Caki2 (cell line): ENCODE measurements around the gene RAD51D. TPM values are rescaled to one million over a fixed set of nuclear protein-coding genes. Genes with fewer than 3 reads are reported as not detected.
"Not testable (repeated sequence)": the region's sequence is repeated elsewhere in the genome, so short reads cannot be mapped to it uniquely, and the experiment has no call there.

Source experiments
- DNase-seq: peaks from one replicate; pipeline ENCODE4 v3.0.0-alpha.2; 2015; ENCODE audit warnings: low read depth
- in situ Hi-C: cut with HindIII; loops from 2 replicates; pipeline ENCODE4 v1.10.0; 2016; ENCODE audit warnings: low sequenced_read_pairs, low pct_unique_long_range_greater_than_20kb, mixed read lengths
- total RNA-seq: library from RNA; depleted of rRNA; stranded (reverse); fragments of >200 nt; shearing (Covaris generic); gene quantifications from 2 replicates; pipeline ENCODE4 v1.2.3, GENCODE V29; 2014; ENCODE audit warnings: low replicate concordance

The RAD51D gene
- total RNA-seq, 1 experiment from 2014 or later: 3.6 TPM

DNA sequence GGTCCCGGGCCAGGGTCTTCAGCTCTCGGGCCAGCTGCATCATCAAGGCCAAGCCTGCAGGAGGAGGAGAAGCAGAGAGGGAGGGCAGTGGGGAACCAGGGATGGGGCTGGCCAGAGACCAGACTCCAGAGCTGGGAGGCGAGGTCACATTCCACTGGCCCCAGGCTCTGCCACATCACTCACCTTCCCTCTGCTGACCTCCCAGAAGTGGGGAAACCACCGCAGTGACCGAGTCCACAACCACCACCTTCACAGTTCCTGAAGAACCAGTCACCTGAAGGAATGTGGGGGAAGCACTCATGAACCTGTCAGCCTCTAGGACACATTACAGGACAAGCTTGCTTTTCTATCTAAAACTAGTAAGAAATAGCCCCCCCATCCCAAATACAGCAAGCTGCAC, 16.4 kb downstream of the RAD51D start:
- in situ Hi-C loops: no loop called here

GRCh38 chr17:35101725-35102124, 17.9 kb downstream of the RAD51D start:
- in situ Hi-C loops: no loop called here

More for the DNA sequence above, 16.4 kb downstream of the RAD51D start:
- DNase-seq: no peak

DNA sequence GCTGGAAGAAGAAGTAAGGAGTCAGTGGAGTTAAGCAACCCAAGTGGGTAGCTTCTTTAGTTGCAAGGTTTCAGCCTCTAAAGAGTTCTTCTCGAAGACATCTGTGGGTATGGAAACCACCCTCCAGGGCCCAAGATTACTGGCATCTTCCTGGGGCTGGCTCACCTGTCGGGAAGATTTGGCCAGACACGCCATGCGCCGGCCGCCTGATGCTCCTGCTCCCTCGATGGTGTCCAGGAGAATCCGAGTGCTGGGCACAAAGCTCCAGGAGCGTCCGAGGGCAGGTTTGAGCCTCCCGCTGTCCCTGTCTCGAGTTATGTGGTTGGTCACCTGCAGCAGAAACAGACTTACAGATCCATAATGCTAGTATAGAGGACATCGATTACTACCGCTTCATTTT, 18.6 kb downstream of the RAD51D start:
- no peak for DNase-seq

More at GRCh38 chr17:35101725-35102124, 17.9 kb downstream of the RAD51D start:
- no peak for DNase-seq

DNA sequence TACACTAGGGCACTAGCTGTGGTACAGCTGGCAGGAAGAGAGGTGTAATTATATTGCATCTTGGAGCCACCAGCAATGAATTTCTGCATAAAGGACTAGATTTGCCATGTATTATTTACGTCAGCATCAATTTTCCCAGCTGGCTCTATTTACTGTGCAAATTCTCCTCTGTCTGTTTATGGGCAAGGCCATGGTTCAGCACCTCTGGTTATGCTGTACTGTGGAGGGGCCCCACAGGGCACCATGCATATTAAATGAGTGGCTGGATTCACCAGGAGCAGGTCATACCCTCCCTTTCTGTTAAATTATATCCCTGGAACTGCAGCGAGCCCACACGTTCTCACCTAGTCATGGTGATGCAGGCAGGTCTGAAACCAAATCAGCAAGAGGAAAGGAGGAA, 19.8 kb downstream of the RAD51D start:
- DNase-seq: peak; percentile 40
- in situ Hi-C loops: no loop called here

More for the DNA sequence above, 18.6 kb downstream of the RAD51D start:
- in situ Hi-C loops: no loop called here

- in situ Hi-C loops: no loop called here
- no peak for DNase-seq
Observed at GRCh38 chr17:35097776-35098175, 21.9 kb downstream of the RAD51D start.

GRCh38 chr17:35095741-35096140, 23.9 kb downstream of the RAD51D start:
- no peak for DNase-seq
- in situ Hi-C loops: no loop called here

DNA sequence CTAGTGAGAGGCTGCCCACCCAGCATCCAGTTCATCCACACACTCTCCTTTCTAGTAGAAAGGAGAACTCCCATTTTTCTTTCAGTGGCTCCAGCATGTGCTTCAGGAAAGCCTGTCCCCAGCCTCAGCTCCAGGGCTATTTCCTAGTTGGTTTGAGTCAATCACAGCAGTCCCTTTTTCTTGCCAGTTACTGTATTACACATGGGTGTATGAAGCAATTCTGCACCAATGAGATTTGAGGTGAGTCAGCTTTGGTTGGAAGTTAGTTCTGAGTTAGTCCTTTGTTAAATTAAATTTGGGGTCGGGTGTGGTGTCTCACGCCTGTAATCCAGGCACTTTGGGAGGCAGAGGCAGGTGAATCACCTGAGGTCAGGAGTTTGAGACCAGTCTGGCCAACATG, 24.8 kb downstream of the RAD51D start:
- in situ Hi-C loops: no loop called here
- peak; percentile 67 for DNase-seq

- DNase-seq, in situ Hi-C loops: not testable (repeated sequence)
Observed at GRCh38 chr17:35090707-35091106, 29.0 kb downstream of the RAD51D start.

DNA sequence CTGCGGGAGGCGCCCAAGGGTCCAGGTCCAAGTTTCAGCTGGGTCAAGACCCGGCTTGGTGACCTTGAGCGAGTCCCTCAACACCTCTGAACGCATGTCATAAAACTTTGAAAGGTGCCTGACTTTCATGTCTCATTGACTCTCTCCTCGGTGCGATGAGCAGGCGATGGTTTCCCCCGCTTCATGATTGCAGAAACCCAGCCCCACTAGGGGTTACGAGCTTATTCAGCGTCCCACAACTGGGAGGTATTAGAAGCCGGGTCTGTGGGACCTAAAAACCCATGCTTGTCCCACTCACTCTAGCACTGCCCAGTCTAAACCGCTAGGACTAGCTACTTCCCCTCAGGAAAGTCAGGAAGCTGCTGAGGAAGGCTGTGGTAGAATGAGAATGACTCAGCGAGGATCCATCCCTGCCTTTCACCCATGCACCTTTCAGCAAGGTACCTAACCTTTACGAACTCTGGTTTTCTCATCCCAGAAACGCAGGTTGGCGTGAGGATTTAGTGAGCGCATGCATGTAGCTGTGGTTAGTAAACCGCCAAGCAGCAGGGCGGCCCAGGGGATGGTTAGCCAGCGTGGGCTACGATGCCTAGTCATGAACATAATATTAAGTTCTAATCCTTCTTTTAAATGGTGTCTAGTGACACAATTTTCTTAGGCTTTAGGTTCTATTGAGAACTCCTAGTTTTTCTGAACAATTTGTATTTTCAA, 29.9 kb downstream of the RAD51D start:
- peak; percentile 76 for DNase-seq
- in situ Hi-C loops: no loop called here

GRCh38 chr17:35088881-35089585, 30.6 kb downstream of the RAD51D start:
- peak; percentile 89 for DNase-seq
- in situ Hi-C loops: no loop called here

DNA sequence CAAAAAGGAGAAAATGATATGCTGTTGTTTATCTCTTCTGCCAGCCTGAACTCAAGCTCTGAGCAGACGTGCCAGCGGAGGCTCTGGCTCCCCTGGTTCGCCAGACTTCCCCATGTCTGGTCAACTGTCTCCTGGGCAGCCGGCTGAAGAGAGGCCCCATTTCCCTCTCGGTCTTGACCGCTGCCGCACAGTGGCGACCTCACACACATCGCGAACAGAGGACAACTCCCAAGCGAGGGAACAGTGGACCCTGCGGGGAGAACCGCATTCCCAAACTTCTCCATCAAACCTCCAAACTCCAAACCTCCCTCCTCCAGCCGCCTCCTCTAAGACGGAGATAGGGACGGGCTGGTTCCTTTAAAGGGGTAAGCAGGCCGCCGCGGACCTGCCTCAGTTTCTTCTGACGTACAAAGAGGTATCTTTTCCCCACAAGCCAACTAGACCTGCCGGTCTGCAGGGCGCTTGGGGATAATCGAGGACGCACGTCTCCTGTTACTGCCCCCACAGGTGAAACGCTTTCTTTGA, 31.2 kb downstream of the RAD51D start:
- peak; percentile 67 for DNase-seq

GRCh38 chr17:35087731-35088355, 31.8 kb downstream of the RAD51D start:
- in situ Hi-C loops: no loop called here
- no peak for DNase-seq

More for the DNA sequence above, 31.2 kb downstream of the RAD51D start:
- in situ Hi-C loops: no loop called here

- peak; percentile 83 for DNase-seq
- in situ Hi-C loops: no loop called here
Observed at GRCh38 chr17:35086931-35087573, 32.6 kb downstream of the RAD51D start.

- in situ Hi-C loops: no loop called here
- no peak for DNase-seq
Observed at GRCh38 chr17:35086164-35086563, 33.5 kb downstream of the RAD51D start.

DNA sequence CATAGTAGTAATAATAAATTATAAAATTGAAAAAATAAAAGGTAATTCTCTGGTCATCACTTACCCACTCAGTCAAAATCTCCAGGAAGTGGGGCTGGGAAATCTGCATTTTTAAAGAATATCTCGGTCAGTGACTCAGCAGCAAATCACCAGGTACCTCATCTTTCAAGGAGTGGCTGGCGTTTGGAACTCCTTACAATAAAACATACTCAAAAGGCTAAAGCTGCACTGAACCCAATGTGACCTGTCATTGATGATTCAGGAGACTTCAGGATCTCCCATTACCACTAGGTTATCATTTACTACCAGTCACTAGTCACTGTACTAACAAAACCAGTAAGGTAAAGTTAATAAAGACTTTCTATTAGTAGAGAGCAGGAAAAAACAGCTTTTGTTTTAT, 34.7 kb downstream of the RAD51D start:
- peak; percentile 92 for DNase-seq

GRCh38 chr17:35083071-35083470, 36.6 kb downstream of the RAD51D start:
- DNase-seq: no peak
- in situ Hi-C loops: no loop called here

More for the DNA sequence above, 34.7 kb downstream of the RAD51D start:
- in situ Hi-C loops: no loop called here

DNA sequence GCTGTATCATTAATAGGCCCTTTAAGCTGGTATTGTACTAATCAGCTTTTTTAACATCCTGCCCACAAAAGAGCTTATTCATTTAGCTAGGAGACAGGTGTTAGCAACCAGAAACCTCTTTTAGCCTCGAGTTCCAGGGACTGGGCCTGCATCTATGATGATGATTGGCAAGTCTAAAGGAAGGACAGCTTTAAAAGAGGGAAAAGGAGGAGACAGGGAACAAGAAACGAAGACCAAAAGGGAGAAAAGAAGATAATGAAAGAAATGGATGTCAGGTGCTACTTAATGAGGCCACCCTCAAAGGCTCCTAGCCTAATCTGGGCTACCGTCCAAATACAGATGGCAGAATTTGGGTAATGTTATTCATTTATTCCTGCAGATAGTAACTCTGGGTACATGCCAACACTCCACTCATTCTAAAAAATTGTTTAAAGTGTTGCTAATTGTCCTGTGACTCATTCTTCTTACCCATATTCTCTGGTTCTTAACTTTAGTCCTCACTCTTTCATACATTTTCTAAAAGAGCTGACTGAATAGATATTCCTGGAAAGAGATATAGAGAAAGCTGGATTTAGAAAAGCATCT, 37.5 kb downstream of the RAD51D start:
- DNase-seq: peak; percentile 75
- in situ Hi-C loops: no loop called here

DNA sequence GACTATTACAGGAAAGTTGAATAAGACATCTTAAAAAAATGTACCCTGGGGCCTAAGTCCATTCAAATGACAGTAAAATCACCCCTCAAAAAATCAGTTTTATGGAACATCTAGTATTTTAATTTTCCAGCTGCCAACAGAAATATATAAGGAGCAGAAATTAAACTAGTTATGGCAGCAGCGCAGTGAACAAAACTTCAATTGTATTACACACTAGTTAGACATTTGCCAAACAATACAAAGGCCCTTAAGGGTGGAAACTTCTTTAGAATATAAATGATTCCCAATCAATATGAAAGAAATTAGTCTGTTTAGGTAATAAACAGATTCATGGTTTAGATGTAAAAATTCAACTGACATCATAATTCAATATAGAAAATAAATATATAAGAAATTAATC, 38.0 kb downstream of the RAD51D start:
- DNase-seq: no peak
- in situ Hi-C loops: no loop called here
